ENCODE data around the gene CD83. TPM values are rescaled to one million over a fixed set of nuclear protein-coding genes. Genes with fewer than 3 reads are reported as not detected.

The CD83 gene
- total and polyA plus RNA-seq, 2 of the 8 experiments (the other 6 are each of a cell fraction or from before 2014, with no cell fraction given): 4.6 to 8.5 TPM

GRCh38 chr6:14162826-14163225, 45.3 kb downstream of the CD83 start (continued):
- TF ChIP-seq CHD7 (IDR thresholded peaks at IDR 0.05; ENCODE audit: insufficient replicate concordance, low read length): no peak
- no peak for TF ChIP-seq USF2 (IDR thresholded peaks at IDR 0.05; ENCODE audit: low read length)
- TF ChIP-seq SIRT6 (IDR thresholded peaks at IDR 0.05; ENCODE audit: low read length): no peak
- TF ChIP-seq CEBPB (IDR thresholded peaks at IDR 0.05; ENCODE audit: low read depth, low read length): no peak
- no peak for TF ChIP-seq BCL11A (IDR thresholded peaks at IDR 0.05; ENCODE audit: low read depth in 2 of 2, low read length in 2 of 2)
- TF ChIP-seq FOSL1 (IDR thresholded peaks at IDR 0.05; ENCODE audit: insufficient read depth, low read depth, low read length): no peak
- no peak for TF ChIP-seq CTCF (IDR thresholded peaks at IDR 0.05; ENCODE audit: control extremely low read depth in 1 of 3, insufficient read depth in 1 of 3, low read depth in 1 of 3, low read length in 3 of 3)
- no peak for TF ChIP-seq KDM1A (IDR thresholded peaks at IDR 0.05; ENCODE audit: borderline replicate concordance, low read length)
